GM11168 (cell line): ENCODE data around the gene DNAAF1.
"Not testable (repeated sequence)": the region's sequence is repeated elsewhere in the genome, so short reads cannot be mapped to it uniquely, and the experiment has no call there.

Experiments used
- in situ Hi-C: fragments of 300-500 bp; cut with MboI; formaldehyde crosslinking; loops from one replicate; pipeline ENCODE4 v1.12.0; 2022; ENCODE audit warnings: low sequenced_read_pairs; ENCODE audit not compliant: unreplicated experiment

Gene DNAAF1

DNA sequence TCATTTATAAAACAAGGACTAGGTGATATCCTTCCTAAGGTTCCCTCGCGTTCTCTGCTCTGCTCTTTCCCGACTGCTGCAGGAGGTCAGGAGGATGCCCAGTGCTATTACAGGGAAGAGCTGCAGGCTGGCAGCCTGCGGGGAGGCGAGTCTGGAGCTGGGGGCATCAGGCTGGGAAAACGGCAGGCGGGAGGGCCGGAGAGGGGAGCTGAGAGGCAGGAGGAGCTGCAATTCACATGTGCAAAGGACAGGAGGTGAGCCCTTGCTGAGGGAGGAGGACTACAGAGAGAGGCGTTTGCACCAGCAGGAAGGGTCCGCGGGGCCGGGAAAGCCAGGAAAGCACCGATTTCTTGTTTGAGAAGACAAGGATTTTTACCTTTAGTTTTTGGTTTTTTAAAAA, 54.0 kb downstream of the DNAAF1 start:
- in situ Hi-C loops: loop anchor here (25.0 kb wide), 1 partner anchor 237 kb away; the partner anchor contains the start of genes NECAB2 and OSGIN1

DNA sequence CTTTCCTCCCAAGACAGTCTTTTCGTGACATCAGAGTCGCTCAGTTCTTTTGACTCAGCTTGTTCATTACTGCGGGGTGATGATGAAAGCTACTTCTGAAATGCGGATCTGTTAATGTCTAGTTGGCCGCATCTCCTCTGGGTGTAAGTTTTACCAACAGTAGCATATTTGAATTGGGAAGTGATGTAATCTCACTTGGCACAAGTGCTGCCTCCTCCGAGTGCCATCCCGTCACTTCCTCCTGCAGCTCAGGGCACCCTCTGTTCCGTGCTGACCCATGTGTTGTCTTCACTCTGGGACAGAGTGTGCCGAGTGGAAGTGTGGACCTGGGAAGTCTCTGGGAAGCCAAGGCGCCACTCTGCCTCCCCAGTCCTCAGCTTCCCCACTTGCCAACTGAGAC, 54.8 kb downstream of the DNAAF1 start:
- in situ Hi-C loops: loop anchor here (25.0 kb wide), 1 partner anchor 238 kb away; the partner anchor contains the start of genes NECAB2 and OSGIN1

DNA sequence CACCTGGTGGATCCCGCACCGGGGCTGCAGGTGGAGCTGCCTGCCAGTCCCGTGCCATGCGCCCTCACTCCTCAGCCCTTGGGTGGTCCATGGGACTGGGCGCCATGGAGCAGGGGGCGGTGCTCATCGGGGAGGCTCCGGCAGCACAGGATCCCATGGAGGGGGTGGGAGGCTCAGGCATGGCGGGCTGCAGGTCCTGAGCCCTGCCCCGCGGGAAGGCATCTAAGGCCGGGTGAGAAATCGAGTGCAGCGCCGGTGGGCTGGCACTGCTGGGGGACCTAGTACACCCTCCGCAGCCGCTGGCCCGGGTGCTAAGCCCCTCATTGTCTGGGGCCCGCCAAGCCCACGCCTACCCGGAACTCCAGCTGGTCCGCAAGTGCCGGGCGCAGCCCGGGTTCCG, 59.4 kb downstream of the DNAAF1 start:
- in situ Hi-C loops: not testable (repeated sequence)

DNA sequence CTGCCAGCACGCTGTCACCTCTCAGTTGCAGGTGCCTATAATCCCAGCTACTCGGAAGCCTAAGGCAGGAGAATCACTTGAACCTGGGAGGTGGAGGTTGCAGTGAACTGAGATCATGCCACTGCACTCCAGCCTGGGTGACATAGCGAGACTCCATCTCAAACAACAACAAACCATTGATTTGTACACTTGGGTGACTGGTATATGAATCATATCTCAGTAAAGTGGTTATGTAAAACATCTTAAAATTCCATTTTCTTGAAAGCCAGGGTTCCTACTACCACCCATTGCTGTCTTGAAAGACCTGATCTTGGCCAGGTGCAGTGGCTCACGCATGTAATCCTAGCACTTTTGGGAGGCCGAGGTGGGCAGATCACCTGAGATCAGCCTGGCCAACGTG, 60.0 kb downstream of the DNAAF1 start:
- in situ Hi-C loops: not testable (repeated sequence)

DNA sequence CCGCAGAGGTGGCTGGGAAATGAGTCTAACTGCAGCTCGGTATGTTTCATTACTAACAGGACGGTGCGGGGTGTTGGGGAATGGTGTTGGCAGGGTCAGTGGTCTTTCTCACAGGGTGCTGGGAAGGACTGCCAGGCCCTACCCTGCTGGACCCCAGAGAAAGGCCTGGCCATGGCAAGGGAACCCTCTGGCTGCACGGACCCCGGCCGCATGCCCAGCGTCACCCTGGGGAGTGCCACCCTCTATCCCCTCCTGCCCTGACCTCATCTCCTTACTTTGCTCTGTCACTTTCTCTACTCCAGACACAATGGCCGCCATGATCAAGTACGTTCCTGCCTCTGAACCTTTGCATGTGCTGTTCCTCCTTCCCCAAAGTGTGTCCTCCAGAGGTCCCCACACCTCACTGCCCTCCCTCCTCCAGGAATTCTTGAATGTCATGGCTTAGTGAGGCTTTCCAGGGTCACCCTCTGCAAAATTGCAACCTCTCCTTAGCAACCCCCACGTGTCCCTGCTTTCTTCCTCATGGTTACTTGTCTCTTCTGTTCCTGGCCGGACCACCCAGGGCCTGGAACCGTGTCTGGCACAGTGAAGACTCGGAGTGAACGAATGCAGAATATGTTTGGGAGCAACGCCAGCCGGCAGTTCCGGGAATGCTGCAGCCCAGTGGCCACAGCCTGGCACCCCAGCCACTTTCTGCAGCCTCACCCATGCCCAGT, 61.0 kb downstream of the DNAAF1 start:
- in situ Hi-C loops: no loop called here

DNA sequence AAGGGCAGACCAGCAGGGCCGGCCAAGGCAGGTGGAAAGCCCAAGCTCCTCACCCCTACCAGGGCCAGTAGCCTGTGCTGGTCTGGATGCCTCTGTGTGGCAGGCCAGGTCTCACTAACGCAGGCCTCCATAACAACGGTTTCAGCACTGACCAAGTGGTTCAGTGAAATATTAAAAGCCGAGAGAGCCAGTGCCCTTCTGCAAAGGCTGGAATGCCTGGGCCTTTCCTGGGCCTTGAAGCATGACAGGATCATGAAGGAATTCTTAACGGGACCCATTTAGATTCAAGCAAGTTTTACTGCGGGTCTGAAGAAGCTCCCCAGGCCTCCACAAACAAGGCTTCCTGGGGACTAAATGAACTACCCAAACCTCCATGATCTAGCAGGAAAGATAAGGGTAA, 62.1 kb downstream of the DNAAF1 start:
- in situ Hi-C loops: no loop called here

DNA sequence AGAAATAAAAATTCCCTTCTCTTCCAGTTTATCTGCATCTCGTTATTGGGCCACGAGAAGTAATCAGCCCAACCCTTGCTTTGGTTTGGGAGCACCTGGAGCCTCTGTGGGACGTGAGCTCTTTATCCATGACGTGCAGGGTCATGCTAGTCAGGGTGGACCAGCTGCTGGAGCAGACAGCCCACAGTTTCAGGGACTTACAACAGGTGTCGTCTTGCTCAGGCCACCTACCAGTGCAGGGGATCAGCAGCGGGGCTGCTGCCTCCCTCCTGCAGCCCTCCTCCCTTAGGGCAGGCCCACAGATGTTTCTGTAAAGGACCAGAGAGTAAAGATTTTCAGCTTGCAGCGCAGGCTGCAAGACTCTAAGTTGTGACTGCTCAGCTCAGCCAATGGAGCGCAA, 62.8 kb downstream of the DNAAF1 start:
- in situ Hi-C loops: no loop called here

DNA sequence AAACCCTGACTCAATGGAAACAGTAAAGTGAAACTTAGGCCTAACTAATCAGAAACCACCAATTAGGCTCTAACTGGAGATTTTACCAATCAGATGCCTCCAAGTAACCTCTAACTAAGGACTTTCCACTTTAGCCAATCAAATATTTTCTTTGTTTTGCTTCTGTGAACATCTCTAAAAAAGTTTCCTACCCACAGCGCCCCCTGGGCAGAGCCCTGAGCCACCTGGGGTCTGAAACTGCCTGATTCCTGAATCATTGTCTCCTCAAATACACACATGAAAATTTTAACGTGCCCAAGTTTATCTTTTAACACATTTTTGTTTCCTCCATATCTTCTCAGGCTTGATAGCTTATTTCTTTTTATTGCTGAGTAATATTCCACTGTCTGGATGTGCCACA, 64.9 kb downstream of the DNAAF1 start:
- in situ Hi-C loops: no loop called here

DNA sequence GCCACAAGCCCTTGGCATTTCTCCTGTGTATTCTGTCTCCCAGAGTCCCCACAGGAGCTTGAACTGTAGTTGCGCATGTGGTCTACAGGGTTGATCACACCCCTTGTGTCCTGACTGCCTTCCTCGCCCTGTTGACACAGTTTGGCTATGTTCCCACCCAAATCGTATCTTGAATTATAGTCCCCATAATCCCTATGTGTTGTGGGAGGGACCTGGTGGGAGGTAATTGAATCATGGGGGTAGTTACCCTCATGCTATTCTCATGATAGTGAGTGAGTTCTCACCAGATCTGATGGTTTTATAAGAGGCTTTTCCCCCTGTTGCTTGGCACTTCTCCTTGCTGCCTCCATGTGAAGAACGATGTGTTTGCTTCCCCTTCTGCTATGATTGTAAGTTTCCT, 67.0 kb downstream of the DNAAF1 start:
- in situ Hi-C loops: no loop called here

DNA sequence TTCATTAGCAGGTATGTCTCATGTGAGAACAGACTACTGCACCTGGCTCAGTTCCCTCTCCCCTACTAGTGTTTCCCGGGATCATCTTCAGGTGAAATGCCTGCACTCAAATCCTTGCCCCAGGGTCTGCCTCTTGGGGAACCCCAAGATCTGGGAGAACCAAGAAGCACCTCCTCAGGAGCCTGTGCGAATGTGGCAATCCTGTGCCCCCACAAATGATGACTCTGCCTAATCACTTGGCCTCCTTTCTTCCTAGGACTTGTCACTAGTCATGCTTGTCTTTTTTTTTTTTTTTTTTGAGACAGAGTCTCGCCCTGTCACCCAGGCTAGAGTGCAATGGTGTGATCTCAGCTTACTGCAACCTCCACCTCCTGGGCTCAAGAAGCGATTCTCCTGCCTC, 67.5 kb downstream of the DNAAF1 start:
- in situ Hi-C loops: no loop called here

DNA sequence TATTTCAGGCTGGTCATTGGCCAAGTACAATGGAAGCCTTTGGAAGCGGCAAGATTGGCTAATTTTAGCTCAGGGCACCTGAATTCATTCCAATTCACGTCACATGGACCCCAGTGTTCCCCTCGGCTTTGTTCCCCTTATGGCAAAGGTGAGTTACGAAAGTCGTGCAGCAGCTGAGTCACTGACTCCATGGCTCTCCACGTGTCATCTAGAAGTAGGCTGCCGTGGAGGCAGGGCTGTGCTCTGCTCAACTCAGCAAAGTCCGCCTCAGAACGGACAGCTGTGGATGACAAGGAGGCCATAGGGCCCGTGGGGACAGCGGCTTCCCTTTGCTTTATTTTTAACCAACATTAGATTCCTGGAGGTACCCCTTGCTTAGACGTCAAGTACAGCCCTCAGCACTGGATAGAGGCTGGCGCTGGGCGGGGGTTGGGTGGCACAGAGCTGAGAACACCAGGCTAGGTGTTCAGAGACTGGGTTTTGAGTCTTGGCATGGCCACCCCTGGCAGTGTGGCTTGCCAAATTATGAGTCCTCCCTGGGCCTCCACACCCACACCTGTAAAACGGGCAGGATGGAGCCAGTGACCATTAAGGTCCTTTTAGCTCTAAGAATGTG, 69.5 kb downstream of the DNAAF1 start:
- in situ Hi-C loops: no loop called here

DNA sequence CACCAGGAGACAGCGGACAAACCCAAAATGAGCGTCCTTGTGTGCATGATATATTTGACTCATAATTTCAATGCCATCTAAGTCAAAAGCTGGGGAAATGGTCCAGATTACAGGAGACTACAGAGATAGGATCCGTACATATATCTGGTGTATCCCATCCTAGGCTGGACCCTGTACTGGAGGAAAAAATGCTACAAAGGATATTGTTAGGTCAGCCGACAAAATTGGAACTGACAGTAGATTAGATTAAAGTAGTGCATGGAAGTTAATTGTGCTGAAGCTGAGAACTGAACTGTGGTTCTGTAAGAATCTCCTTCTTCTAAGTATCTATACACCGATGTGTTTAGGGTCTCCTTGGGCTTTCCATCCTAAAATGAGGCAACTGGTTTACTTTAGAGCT, 70.4 kb downstream of the DNAAF1 start:
- in situ Hi-C loops: no loop called here

DNA sequence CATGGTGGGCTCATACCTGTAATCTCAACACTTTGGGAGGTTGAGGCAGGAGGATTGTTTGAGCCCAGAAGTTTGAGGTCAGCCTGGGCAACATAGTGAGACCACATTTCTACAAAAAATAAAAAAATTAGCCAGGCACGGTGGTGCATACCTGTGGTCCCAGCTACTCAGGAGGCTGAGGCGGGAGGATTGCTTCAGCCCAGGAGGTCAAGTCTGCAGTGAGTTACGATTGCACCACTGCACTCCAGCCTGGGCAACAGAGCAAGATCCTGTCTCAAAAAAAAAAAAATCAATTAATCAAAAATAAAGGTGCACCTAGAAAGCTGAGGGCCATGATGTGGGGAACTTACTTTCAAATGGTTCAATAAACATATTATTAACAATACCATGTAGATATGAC, 71.0 kb downstream of the DNAAF1 start:
- in situ Hi-C loops: not testable (repeated sequence)

DNA sequence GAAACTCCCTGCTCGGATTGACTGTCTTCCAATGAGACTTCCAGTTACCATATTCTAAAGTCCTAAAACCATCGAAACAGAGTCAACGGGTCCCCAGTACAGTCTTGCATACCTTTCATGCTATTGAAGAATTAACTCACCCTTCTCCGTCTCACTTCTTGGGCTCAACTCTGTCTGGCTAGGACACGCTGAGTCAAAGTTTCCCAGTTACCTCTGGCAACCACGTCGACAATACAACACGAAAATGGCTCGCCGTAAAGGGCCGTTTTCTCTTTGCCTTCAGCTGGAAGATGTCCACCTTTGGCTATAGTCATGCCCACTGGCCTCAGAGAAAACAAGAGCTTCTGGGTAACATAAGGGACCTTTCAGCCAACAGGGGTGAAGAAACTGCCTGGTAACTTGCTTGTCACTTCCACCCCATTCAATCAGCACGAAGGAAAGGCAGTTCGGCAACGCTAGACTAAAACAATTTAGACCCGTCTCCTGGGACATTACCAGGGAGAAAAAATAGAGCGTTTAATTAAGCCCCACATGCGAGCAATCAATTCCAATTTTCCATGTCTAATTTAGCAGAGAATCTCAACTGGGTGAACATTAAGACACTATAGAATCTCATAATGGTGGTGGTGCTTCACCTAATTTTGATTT, 73.2 kb downstream of the DNAAF1 start:
- in situ Hi-C loops: no loop called here

DNA sequence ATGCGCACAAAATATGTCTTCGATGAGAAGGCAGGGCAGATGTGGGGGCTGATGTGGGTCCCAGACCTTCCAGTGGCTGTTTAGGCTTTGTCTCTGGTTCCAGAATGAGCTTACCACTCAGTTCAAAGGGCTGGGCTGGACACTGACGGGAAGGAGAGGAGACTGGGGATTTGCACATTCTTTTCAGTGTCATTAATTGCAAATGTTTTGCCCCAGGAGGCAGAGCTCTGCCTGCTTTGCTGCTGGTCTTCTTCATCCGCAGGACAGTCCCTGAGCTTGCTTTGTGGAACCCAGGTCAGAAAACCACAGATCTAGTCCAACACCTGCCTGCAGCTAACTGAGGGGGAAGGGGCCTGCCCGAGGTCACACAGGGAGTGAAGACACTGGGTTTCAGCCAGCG, 73.8 kb downstream of the DNAAF1 start:
- in situ Hi-C loops: no loop called here

DNA sequence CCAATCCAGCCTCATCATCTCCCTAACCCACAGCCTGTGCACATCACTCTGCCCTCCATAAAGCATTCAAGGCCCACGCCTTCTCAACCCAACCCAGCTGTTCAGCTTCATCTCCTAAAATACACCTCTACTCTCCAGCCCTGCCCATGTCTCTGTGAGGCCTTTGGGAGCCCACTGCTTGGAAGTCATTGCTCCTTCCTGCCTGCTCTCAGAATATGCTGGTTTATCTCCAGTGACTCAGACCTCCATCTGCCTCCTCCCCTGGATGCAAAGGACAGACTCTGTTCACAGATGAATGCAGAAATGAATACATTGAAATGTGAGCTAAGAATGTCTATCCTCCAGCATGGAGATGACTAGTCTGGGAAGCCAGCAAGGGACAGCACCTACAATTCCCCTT, 75.7 kb downstream of the DNAAF1 start:
- in situ Hi-C loops: no loop called here

DNA sequence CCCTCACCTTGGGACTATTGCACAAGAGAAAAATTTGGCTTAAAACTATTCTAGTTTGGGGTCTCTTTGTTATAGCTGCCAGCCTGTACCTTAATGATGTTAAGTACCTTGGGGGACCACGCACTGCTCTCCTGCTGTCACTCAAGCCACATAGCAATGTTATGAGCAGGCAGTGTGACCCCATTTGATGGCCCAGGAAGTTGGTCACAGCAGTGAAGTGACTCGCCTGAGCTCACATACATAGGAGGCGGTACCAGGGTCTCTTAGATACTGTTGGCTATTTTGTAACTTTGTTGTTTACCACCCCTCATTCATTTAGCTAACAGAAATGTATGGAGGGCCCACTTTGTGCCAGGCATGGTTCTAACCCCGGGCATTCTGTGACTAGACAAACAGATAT, 78.3 kb downstream of the DNAAF1 start:
- in situ Hi-C loops: no loop called here

DNA sequence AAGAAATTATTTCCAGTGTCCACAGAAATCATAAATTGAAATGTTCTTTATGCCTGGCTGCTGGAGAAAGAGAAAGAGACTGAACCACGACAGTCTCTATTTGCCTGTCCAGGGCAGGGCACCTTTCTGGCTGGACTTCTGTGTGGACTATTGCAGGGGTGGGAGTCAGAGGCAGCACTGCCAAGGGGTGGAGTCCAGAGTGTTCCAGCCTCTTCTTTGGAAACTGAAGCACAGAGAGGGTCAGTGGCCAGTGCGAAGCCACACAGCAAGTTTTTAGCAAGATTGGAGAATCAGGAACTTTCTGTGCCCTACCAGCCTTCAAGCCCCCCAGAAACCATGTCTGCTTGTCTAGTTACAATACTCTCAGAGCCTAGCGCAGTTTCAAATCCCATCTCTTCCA, 79.4 kb downstream of the DNAAF1 start:
- in situ Hi-C loops: no loop called here

DNA sequence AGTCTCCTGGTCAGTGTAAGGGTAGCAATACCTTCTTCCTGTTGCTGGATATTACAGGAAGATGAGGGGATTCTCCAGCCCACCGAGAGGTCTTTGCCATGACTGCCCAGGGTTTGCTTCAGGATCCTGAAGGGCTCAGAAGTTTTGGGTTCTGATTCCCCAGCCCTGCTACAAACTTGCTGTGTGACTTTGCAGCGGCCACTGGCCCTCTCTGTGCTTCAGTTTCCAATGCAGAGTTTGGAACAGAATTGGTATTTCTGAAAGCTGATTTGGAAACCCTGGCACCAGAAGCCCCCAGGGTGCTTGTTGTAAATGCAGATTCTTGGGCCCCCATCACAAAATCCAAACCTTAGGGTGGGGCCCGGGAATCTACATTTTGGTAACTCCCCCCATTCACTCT, 80.0 kb downstream of the DNAAF1 start:
- in situ Hi-C loops: no loop called here

DNA sequence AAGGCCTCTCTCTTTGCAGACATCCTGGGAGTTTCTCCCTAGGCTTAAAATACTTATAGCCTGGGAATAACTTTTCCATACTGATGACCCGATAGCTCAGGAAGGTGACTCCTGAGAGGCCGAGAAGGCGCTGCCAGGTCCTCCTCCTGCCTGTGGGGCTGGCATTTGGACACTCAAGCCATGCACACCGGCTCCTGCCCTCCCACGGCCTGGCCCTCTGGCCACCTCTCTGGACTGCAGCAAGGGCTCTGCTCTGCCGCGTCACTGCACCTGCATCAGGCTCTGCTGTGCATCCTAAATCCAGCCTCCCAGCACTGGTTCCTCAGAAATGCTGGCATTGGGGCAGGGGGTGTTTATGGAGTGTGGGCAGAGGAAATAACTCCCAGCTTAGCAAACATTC, 80.5 kb downstream of the DNAAF1 start:
- in situ Hi-C loops: no loop called here

DNA sequence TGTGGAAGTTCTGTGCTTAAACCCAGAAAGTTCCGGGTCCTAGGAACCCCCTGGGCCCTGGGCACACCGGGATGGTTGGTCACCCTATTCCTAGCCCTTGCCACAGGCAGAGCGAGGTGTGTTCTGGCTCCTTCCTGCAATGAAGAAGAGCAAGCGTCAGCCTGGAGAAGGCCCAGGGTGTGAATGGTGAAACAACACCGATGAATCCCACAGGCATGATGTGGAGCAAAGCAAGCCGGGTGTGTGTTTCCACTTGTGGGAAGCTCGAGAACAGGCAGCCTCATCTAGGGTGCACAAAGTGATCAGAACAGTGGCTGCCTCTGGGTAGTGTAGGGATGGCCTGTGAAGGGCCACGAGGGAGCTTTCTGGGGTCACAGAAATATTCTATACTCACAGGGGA, 80.9 kb downstream of the DNAAF1 start:
- in situ Hi-C loops: no loop called here
